Bronchial epithelial cell (primary cell): ENCODE results near the gene LZTR1. TPM values are rescaled to one million over a fixed set of nuclear protein-coding genes. Genes with fewer than 3 reads are reported as not detected.

Source experiments
- DNase-seq: peaks from one replicate; pipeline ENCODE4 v3.0.0-alpha.2; 2010; ENCODE audit warnings: low read depth
- FAIRE-seq: peaks from 2 replicates; lab custom pipeline; 2011; peaks lifted over from hg19 to GRCh38; lab: Jason Lieb, UNC
- H3K27me3 ChIP-seq: 2 replicates; pipeline ENCODE4 v1.5.1; 2011; ENCODE audit warnings: low read length; ENCODE audit not compliant: control insufficient read depth, insufficient read depth
- H3K36me3 ChIP-seq: 2 replicates; pipeline ENCODE4 v1.5.1; 2011; ENCODE audit warnings: low read length; ENCODE audit not compliant: control insufficient read depth, insufficient read depth
- H3K4me3 ChIP-seq: 2 replicates; pipeline ENCODE4 v1.5.1; 2011; ENCODE audit warnings: mild to moderate bottlenecking, low read depth, low read length, control low read depth
- CTCF ChIP-seq: IDR thresholded peaks from 2 replicates; pipeline ENCODE4 v1.5.1; 2011; ENCODE audit warnings: mild to moderate bottlenecking, moderate library complexity, low read length, control low read depth, inconsistent platforms; ENCODE audit not compliant: insufficient read depth, severe bottlenecking
- total RNA-seq: library from RNA; depleted of rRNA; stranded (reverse); fragments of >200 nt; gene quantifications from 2 replicates; pipeline ENCODE4 v1.2.1, GENCODE V29; 2014

The LZTR1 gene
- total RNA-seq, 1 donor from 2014 or later, result 14.7 TPM

- peak overlapping the region; percentile 11 for H3K4me3 ChIP-seq
- FAIRE-seq, result no peak
- H3K36me3 ChIP-seq, result peaks cover 4% of the 10 kb centered on the region
- TF ChIP-seq CTCF, result no peak
- peak; percentile 83 for DNase-seq
- H3K27me3 ChIP-seq, result no peaks in the 10 kb centered on the region
These were observed 2.8 kb upstream of the LZTR1 start for GRCh38 chr22:20979243-20979809.

GRCh38 chr22:20979940-20980453, 2.1 kb upstream of the LZTR1 start:
- Histone ChIP-seq H3K27me3 (no peaks in the 10 kb centered on the region), H3K4me3 (peak overlapping the region; percentile 11), H3K36me3 (peaks cover 4% of the 10 kb centered on the region)
- FAIRE-seq (no peak), DNase-seq (no peak)
- TF ChIP-seq CTCF, result no peak

GRCh38 chr22:20980523-20980922, 1.6 kb upstream of the LZTR1 start:
- no peak overlapping the region for H3K4me3 ChIP-seq
- H3K36me3 ChIP-seq, result peaks cover 7% of the 10 kb centered on the region
- no peak for DNase-seq
- TF ChIP-seq CTCF, result no peak
- FAIRE-seq, result peak; percentile 18
- no peaks in the 10 kb centered on the region for H3K27me3 ChIP-seq

- no peak for TF ChIP-seq CTCF
- H3K36me3 ChIP-seq, result peaks cover 11% of the 10 kb centered on the region
- no peaks in the 10 kb centered on the region for H3K27me3 ChIP-seq
- peak overlapping the region; percentile 87 for H3K4me3 ChIP-seq
- FAIRE-seq (no peak), DNase-seq (no peak)
These were observed 967 bp upstream of the LZTR1 start for GRCh38 chr22:20980938-20981722.

- FAIRE-seq, result no peak
- TF ChIP-seq CTCF, result no peak
- no peak for DNase-seq
These were observed 426 bp downstream of the LZTR1 start for GRCh38 chr22:20982563-20982882.

More at GRCh38 chr22:20982563-20982882, 426 bp downstream of the LZTR1 start:
- Histone ChIP-seq H3K27me3 (no peaks in the 10 kb centered on the region), H3K36me3 (peaks cover 15% of the 10 kb centered on the region), H3K4me3 (peak overlapping the region; percentile 87)
